Glutamatergic neuron (in vitro differentiated cells): Measurements from ENCODE around the gene ARHGEF1. TPM values are rescaled to one million over a fixed set of nuclear protein-coding genes. Genes with fewer than 3 reads are reported as not detected.

Source experiments
- DNase-seq: peaks from one replicate; pipeline ENCODE4 v3.0.0; 2022
- H3K27ac Mint-ChIP-seq: one replicate; pipeline ENCODE4 v1.8.0; 2020; ENCODE audit warnings: mild to moderate bottlenecking, mixed read lengths, inconsistent platforms; ENCODE audit not compliant: unreplicated experiment
- H3K27me3 Mint-ChIP-seq: one replicate; pipeline ENCODE4 v1.8.0; 2020; ENCODE audit warnings: mild to moderate bottlenecking, moderate library complexity, mixed read lengths, inconsistent platforms; ENCODE audit not compliant: unreplicated experiment
- H3K36me3 Mint-ChIP-seq: one replicate; pipeline ENCODE4 v1.8.0; 2020; ENCODE audit warnings: mild to moderate bottlenecking, mixed read lengths, inconsistent platforms; ENCODE audit not compliant: unreplicated experiment
- H3K4me1 Mint-ChIP-seq: one replicate; pipeline ENCODE4 v1.8.0; 2020; ENCODE audit warnings: mild to moderate bottlenecking, low read depth, mixed read lengths, inconsistent platforms; ENCODE audit not compliant: unreplicated experiment
- H3K4me3 Mint-ChIP-seq: one replicate; pipeline ENCODE4 v1.8.0; 2020; ENCODE audit warnings: mild to moderate bottlenecking, mixed read lengths, inconsistent platforms; ENCODE audit not compliant: unreplicated experiment
- H3K9me3 Mint-ChIP-seq: one replicate; pipeline ENCODE4 v1.8.0; 2020; ENCODE audit warnings: mild to moderate bottlenecking, moderate library complexity, mixed read lengths, inconsistent platforms; ENCODE audit not compliant: unreplicated experiment
- total RNA-seq: library from RNA; stranded (reverse); fragmentation: NEBNext Ultra II Directional; extraction: Animal tissue kit (Norgen Biotek cat#: 25700); gene quantifications from one replicate; pipeline ENCODE4 v1.2.1, GENCODE V29; 2021; ENCODE audit not compliant: unreplicated experiment
- TF ChIP-seq, protein P1 (sequence below): fragments of 200-600 bp; sonication (generic); IDR thresholded peaks from one replicate; pipeline ENCODE4 v1.5.0; 2021; ENCODE audit not compliant: partially characterized antibody, unreplicated experiment

ARHGEF1 gene
- total RNA-seq, 1 donor from 2014 or later, result 78.7 TPM

DNA sequence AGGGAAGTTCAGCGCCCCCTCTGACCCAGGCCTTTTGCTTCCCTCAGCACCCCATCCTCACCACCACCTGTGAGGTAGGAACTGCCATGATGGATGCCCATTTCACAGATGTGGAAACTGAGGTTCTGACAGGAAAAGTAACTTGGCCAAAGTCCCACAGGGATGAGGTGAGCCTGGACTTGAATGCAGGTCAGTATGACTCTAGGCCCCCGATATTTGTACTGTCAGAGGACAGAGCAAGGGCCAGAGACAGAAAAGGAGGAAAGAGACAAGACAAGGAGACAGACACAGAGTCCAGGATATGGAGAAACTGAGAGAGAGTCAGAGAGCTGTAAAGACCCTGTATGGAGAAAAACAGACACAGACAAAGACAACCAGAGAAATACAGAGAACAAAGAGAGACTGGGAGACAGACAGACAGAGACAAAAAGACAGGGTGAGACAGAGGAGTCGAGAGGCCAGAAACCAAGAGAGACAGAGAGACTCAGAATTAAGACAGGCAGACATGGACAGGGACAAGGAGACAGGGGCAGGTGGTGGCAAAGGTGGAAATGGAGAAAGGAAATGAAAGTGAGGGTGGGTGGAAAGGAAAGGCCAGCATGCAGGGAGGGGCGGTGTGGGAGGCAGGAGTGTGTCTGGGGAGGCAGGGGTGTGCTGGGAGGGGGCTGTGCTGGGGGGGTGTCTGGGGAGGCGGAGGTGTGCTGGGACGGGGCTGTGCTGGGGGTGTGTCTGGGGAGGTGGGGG is 40.2 kb downstream of the ARHGEF1 start:
- TF ChIP-seq, protein P1, sequence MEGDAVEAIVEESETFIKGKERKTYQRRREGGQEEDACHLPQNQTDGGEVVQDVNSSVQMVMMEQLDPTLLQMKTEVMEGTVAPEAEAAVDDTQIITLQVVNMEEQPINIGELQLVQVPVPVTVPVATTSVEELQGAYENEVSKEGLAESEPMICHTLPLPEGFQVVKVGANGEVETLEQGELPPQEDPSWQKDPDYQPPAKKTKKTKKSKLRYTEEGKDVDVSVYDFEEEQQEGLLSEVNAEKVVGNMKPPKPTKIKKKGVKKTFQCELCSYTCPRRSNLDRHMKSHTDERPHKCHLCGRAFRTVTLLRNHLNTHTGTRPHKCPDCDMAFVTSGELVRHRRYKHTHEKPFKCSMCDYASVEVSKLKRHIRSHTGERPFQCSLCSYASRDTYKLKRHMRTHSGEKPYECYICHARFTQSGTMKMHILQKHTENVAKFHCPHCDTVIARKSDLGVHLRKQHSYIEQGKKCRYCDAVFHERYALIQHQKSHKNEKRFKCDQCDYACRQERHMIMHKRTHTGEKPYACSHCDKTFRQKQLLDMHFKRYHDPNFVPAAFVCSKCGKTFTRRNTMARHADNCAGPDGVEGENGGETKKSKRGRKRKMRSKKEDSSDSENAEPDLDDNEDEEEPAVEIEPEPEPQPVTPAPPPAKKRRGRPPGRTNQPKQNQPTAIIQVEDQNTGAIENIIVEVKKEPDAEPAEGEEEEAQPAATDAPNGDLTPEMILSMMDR, result no peak
- Mint-ChIP-seq H3K36me3 (no peaks in the 10 kb centered on the region), H3K4me3 (no peak overlapping the region), H3K27ac (peak overlapping the region; percentile 14), H3K4me1 (peaks cover 7% of the 10 kb centered on the region), H3K27me3 (peaks cover 9% of the 10 kb centered on the region), H3K9me3 (peaks cover 9% of the 10 kb centered on the region)
- no peak for DNase-seq

GRCh38 chr19:41924151-41925145 is 41.5 kb downstream of the ARHGEF1 start:
- Mint-ChIP-seq H3K27me3 (peaks cover 16% of the 10 kb centered on the region), H3K9me3 (peaks cover 16% of the 10 kb centered on the region), H3K4me3 (no peak overlapping the region), H3K36me3 (no peaks in the 10 kb centered on the region), H3K4me1 (peaks cover 14% of the 10 kb centered on the region), H3K27ac (no peak overlapping the region)
- DNase-seq, result no peak
- TF ChIP-seq, protein P1, result no peak

DNA sequence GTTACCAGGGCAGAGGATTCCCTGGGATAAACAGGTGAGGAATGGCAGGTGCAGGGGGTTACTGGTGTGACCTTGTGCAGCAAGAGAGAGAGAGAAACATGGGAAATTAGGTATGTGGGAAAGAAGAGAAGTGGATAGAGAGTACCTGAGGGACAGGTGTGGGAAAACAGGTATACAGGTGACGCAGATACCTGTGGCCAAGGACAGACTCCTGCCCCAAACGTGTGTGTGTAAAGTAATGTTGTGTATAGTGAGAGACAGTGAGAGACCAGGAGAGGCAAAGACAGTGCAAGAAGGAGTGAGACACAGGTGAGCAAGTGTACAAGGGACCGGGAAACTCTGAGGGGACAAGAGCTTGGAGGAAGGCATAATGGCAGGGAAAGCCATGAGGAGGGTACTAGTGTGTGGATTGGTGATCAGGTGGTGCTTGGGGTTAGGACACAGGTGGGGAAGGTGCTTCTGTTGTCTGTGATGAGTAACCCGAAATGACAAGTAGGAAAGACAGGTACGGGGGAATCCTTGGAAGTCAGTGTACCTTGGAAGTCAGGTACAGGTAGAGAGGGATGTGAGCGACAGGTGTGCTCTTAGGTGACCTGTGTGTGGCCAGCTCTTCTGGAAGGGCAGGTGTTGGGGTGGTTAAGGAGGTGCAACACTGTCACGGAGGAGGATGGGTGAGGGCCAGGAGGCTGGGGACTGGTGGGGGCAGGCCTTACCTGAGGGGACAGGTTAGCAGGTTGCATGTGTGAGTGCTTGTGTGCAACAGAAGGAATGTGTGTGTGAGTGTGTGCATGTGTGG is 42.4 kb downstream of the ARHGEF1 start:
- Mint-ChIP-seq H3K36me3 (no peaks in the 10 kb centered on the region), H3K27me3 (peaks cover 21% of the 10 kb centered on the region), H3K4me1 (peaks cover 14% of the 10 kb centered on the region), H3K9me3 (peaks cover 16% of the 10 kb centered on the region), H3K4me3 (no peak overlapping the region), H3K27ac (no peak overlapping the region)
- TF ChIP-seq, protein P1, result no peak
- DNase-seq, result no peak

GRCh38 chr19:41926028-41926762 is 43.2 kb downstream of the ARHGEF1 start:
- H3K4me1 Mint-ChIP-seq, result peaks cover 18% of the 10 kb centered on the region
- H3K27ac Mint-ChIP-seq, result no peak overlapping the region
- TF ChIP-seq, protein P1, result no peak
- H3K4me3 Mint-ChIP-seq, result no peak overlapping the region
- no peak for DNase-seq
- no peaks in the 10 kb centered on the region for H3K36me3 Mint-ChIP-seq
- peaks cover 15% of the 10 kb centered on the region for H3K9me3 Mint-ChIP-seq
- peaks cover 21% of the 10 kb centered on the region for H3K27me3 Mint-ChIP-seq
